22Rv1 (cell line): ENCODE results near the gene SH3RF3.

Source experiments
- ZFX ChIP-seq: fragments of 450-650 bp; IDR thresholded peaks from 2 replicates; pipeline ENCODE4 v1.6.1; 2017; ENCODE audit warnings: antibody characterized with exemption, borderline replicate concordance
- TF ChIP-seq, protein P1 (sequence below): fragments of 450-650 bp; IDR thresholded peaks from 2 replicates; pipeline ENCODE4 v1.5.1; 2017; ENCODE audit warnings: mild to moderate bottlenecking

GRCh38 chr2:109128048-109128615, 873 bp upstream of the SH3RF3 start:
- TF ChIP-seq, protein P1, sequence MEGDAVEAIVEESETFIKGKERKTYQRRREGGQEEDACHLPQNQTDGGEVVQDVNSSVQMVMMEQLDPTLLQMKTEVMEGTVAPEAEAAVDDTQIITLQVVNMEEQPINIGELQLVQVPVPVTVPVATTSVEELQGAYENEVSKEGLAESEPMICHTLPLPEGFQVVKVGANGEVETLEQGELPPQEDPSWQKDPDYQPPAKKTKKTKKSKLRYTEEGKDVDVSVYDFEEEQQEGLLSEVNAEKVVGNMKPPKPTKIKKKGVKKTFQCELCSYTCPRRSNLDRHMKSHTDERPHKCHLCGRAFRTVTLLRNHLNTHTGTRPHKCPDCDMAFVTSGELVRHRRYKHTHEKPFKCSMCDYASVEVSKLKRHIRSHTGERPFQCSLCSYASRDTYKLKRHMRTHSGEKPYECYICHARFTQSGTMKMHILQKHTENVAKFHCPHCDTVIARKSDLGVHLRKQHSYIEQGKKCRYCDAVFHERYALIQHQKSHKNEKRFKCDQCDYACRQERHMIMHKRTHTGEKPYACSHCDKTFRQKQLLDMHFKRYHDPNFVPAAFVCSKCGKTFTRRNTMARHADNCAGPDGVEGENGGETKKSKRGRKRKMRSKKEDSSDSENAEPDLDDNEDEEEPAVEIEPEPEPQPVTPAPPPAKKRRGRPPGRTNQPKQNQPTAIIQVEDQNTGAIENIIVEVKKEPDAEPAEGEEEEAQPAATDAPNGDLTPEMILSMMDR, result peak; percentile 81
- no peak for TF ChIP-seq ZFX
